NCI-H82 treated with DMSO at 0.1 percent for 48 hours (cell line): ENCODE data around the gene NOVA1.

ENCODE experiments used
- DNase-seq: peaks from one replicate; lab custom pipeline; 2025; ENCODE audit not compliant: unreplicated experiment; lab: John Stamatoyannopoulos, UW

The NOVA1 gene

GRCh38 chr14:26594756-26595545 lies 2.9 kb downstream of the NOVA1 start:
- no peak for DNase-seq

GRCh38 chr14:26594148-26594547 lies 3.7 kb downstream of the NOVA1 start:
- DNase-seq = peak; percentile 9

- DNase-seq = no peak
These were observed 4.5 kb downstream of the NOVA1 start for GRCh38 chr14:26593357-26593756.

- no peak for DNase-seq
These were observed 7.9 kb downstream of the NOVA1 start for GRCh38 chr14:26589925-26590324.

- no peak for DNase-seq
These were observed 20.1 kb downstream of the NOVA1 start for GRCh38 chr14:26577711-26578110.

GRCh38 chr14:26554069-26554772 lies 43.6 kb downstream of the NOVA1 start:
- DNase-seq = no peak

- no peak for DNase-seq
These were observed 48.3 kb downstream of the NOVA1 start for GRCh38 chr14:26549571-26549970.

- no peak for DNase-seq
These were observed 49.4 kb downstream of the NOVA1 start for GRCh38 chr14:26548406-26548805.

- DNase-seq = no peak
These were observed 59.7 kb downstream of the NOVA1 start for GRCh38 chr14:26538176-26538575.

- no peak for DNase-seq
These were observed 65.9 kb downstream of the NOVA1 start for GRCh38 chr14:26531894-26532293.

GRCh38 chr14:26528415-26529182 lies 69.2 kb downstream of the NOVA1 start:
- DNase-seq = no peak

- DNase-seq = no peak
These were observed 70.7 kb downstream of the NOVA1 start for GRCh38 chr14:26527095-26527494.

GRCh38 chr14:26526137-26526536 lies 71.7 kb downstream of the NOVA1 start:
- DNase-seq = no peak

- no peak for DNase-seq
These were observed 72.7 kb downstream of the NOVA1 start for GRCh38 chr14:26525085-26525484.

GRCh38 chr14:26522967-26523366 lies 74.9 kb downstream of the NOVA1 start:
- no peak for DNase-seq

- no peak for DNase-seq
These were observed 80.1 kb downstream of the NOVA1 start for GRCh38 chr14:26517771-26518170.

GRCh38 chr14:26500028-26500427 lies 97.8 kb downstream of the NOVA1 start:
- no peak for DNase-seq

- no peak for DNase-seq
These were observed 98.3 kb downstream of the NOVA1 start for GRCh38 chr14:26499546-26499945.

GRCh38 chr14:26486922-26487321 lies 110.9 kb downstream of the NOVA1 start:
- no peak for DNase-seq

GRCh38 chr14:26484562-26484961 lies 113.3 kb downstream of the NOVA1 start:
- DNase-seq = no peak

- DNase-seq = no peak
These were observed 118.9 kb downstream of the NOVA1 start for GRCh38 chr14:26478967-26479366.

GRCh38 chr14:26466862-26467261 lies 131.0 kb downstream of the NOVA1 start:
- DNase-seq = no peak
